B cell (primary cell): ENCODE measurements around the gene ECT2L. TPM values are rescaled to one million over a fixed set of nuclear protein-coding genes. Genes with fewer than 3 reads are reported as not detected.

Experiments used
- ATAC-seq: fragments of 200-7000 bp; cut with Tn5 transposase; one replicate; pipeline ENCODE4 v1.10.0; 2021; ENCODE audit warnings: low read depth, mild to moderate bottlenecking, moderate number of reproducible peaks, moderate library complexity
- CTCF ChIA-PET: fragments of 350-600 bp; sonication (Branson Sonifier 250); formaldehyde crosslinking; loops from one replicate; lab custom pipeline; 2021; ENCODE audit warnings: antibody characterized with exemption, inconsistent platforms; lab: Charles Lee
- POLR2A ChIA-PET: fragments of 350-600 bp; sonication (Branson Sonifier 250); formaldehyde crosslinking; loops from one replicate; lab custom pipeline; 2021; ENCODE audit warnings: antibody characterized with exemption; lab: Charles Lee
- DNase-seq: peaks from one replicate; pipeline ENCODE4 v3.0.0; 2013
- H2AFZ ChIP-seq: 2 replicates; pipeline ENCODE4 v1.6.1; 2012; ENCODE audit warnings: mild to moderate bottlenecking, low read depth, low read length; ENCODE audit not compliant: insufficient read depth, poor library complexity, severe bottlenecking
- H3K27ac ChIP-seq, 2 donors: 1 replicate in 1 of 2; 2 replicates in 1 of 2; pipeline ENCODE4 v1.5.1; 2012 to 2013; ENCODE audit warnings: low read length in 2 of 2, mild to moderate bottlenecking in 2 of 2, moderate library complexity in 1 of 2
- H3K27me3 ChIP-seq, 4 experiments: fragments of 200-600 bp in 1 of 4; sonication (generic) in 1 of 4; replicated peaks in 1 of 4; 1 replicate in 2 of 4; 2 replicates in 2 of 4; pipeline versions ENCODE4 v1.6.1 to v1.7.0; 2013 to 2016; ENCODE audit warnings: low read length in 3 of 4, mild to moderate bottlenecking in 2 of 4, mixed read lengths in 1 of 4, moderate library complexity in 1 of 4; ENCODE audit not compliant: insufficient read depth in 4 of 4, control insufficient read depth in 3 of 4; ENCODE audit errors: control extremely low read depth in 1 of 4
- H3K36me3 ChIP-seq, 2 experiments: replicated peaks in 1 of 2; 1 replicate in 1 of 2; 2 replicates in 1 of 2; pipeline versions ENCODE4 v1.6.1 to v1.7.1; 2013; ENCODE audit warnings: low read length in 1 of 2; ENCODE audit not compliant: insufficient read depth in 2 of 2, control insufficient read depth in 1 of 2; ENCODE audit errors: control extremely low read depth in 1 of 2, extremely low read depth in 1 of 2
- H3K4me1 ChIP-seq, 2 donors: fragments of 200-600 bp in 1 of 2; sonication (generic) in 1 of 2; 1 replicate in 1 of 2; 2 replicates in 1 of 2; pipeline versions ENCODE4 v1.5.1 to v1.6.1; 2013 to 2017; ENCODE audit warnings: low read length in 2 of 2; ENCODE audit not compliant: control insufficient read depth in 2 of 2, insufficient read depth in 2 of 2
- H3K4me2 ChIP-seq: replicated peaks from 2 replicates; pipeline ENCODE3; 2012; ENCODE audit warnings: mild to moderate bottlenecking, low read depth, low read length; ENCODE audit not compliant: poor library complexity, severe bottlenecking
- H3K4me3 ChIP-seq, 5 experiments: fragments of 200-600 bp in 1 of 5; sonication (generic) in 1 of 5; 1 replicate in 3 of 5; 2 replicates in 2 of 5; pipeline versions ENCODE4 v1.5.1 to v1.7.0; 2011 to 2016; ENCODE audit warnings: low read length in 4 of 5, mild to moderate bottlenecking in 4 of 5, low read depth in 2 of 5, control low read depth in 1 of 5, moderate library complexity in 1 of 5; ENCODE audit not compliant: insufficient read depth in 1 of 5; ENCODE audit errors: control extremely low read depth in 1 of 5, extremely low read depth in 1 of 5
- H3K79me2 ChIP-seq: fragments of 200-600 bp; sonication (generic); one replicate; pipeline ENCODE4 v1.6.0; 2016; ENCODE audit warnings: low read length; ENCODE audit not compliant: control insufficient read depth, insufficient read depth
- H3K9ac ChIP-seq: fragments of 200-600 bp; sonication (generic); 2 replicates; pipeline ENCODE4 v1.6.1; 2017; ENCODE audit warnings: mild to moderate bottlenecking, low read length, moderate library complexity
- H3K9me3 ChIP-seq, 3 donors: one replicate each; pipeline versions ENCODE4 v1.6.1 to v1.7.1; 2013; ENCODE audit warnings: low read length in 2 of 3; ENCODE audit not compliant: control insufficient read depth in 2 of 3, insufficient read depth in 1 of 3; ENCODE audit errors: control extremely low read depth in 1 of 3
- H4K20me1 ChIP-seq: 2 replicates; pipeline ENCODE4 v1.6.0; 2012; ENCODE audit warnings: mild to moderate bottlenecking, low read length; ENCODE audit not compliant: insufficient read depth, control insufficient read depth, poor library complexity, severe bottlenecking
- H3K27ac Mint-ChIP-seq: one replicate; pipeline ENCODE4 v1.8.0; 2021; ENCODE audit warnings: mixed read lengths
- H3K27me3 Mint-ChIP-seq: one replicate; pipeline ENCODE4 v1.8.0; 2021; ENCODE audit warnings: mixed read lengths
- H3K4me1 Mint-ChIP-seq: one replicate; pipeline ENCODE4 v1.8.0; 2021; ENCODE audit warnings: mixed read lengths
- H3K4me3 Mint-ChIP-seq: one replicate; pipeline ENCODE4 v1.8.0; 2021; ENCODE audit warnings: mixed read lengths
- H3K9me3 Mint-ChIP-seq: one replicate; pipeline ENCODE4 v1.8.0; 2022; ENCODE audit warnings: mixed read lengths; ENCODE audit not compliant: insufficient read depth
- EZH2 ChIP-seq: IDR thresholded peaks from 2 replicates; pipeline ENCODE4 v1.6.1; 2012; ENCODE audit warnings: borderline replicate concordance, low read depth, mild to moderate bottlenecking, moderate library complexity, low read length; ENCODE audit not compliant: insufficient read depth, poor library complexity, severe bottlenecking
- WGBS: methylation state at CpG from one replicate; pipeline ENCODE4 v1.1.5; 2013; ENCODE audit warnings: missing lambda C conversion rate; ENCODE audit not compliant: insufficient coverage; 5-methylcytosine and 5-hydroxymethylcytosine counted together
- intact Hi-C: fragments of 100-400 bp; cut with micrococcal nuclease; formaldehyde crosslinking; loops from one replicate; pipeline ENCODE4 v1.10.0; 2022
- polyA plus RNA-seq: library from polyadenylated mRNA; depleted of rRNA; stranded (reverse); fragments of >200 nt; gene quantifications from 2 replicates; pipeline ENCODE4 v1.2.3, GENCODE V29; 2012
- total RNA-seq, 2 donors: library from RNA; stranded (reverse); fragments of 120-200 nt in 1 of 2; gene quantifications; 1 replicate in 1 of 2; 2 replicates in 1 of 2; pipeline versions ENCODE4 v1.2.3 to v1.2.4, GENCODE V29; 2013 to 2022
- TF ChIP-seq, protein P1 (sequence below): fragments of 200-600 bp; IDR thresholded peaks from one replicate; pipeline ENCODE4 v1.8.0; 2022; ENCODE audit warnings: antibody characterized with exemption, mild to moderate bottlenecking

The ECT2L gene
- total and polyA plus RNA-seq, 2 donors (not counting 1 experiment from before 2014, with no cell fraction given) = not detected

DNA sequence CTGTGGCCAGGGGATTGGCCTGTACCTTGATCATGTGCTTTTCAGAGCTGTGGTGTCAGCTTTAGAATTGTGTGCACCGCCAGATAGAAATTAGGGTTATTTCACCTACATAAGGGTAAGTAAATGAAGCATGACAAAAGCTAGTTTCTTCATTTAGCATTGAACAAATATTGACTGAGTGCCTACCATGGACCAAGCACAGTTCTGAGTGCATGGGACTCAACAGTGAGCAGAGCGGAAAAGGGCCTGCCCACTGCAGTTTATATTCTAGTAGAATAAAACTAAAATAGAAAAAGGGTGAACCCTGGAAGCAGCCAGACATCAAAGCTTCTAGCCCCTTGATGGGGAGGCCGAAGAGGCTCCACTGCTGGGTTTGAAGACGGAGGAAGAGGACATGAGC lies 25.6 kb downstream of the ECT2L start:
- Histone ChIP-seq H3K27ac (no peak overlapping the region), H3K4me2 (no peak overlapping the region), H3K79me2 (no peaks in the 10 kb centered on the region), H4K20me1 (no peaks in the 10 kb centered on the region), H3K27me3 (no peaks in the 10 kb centered on the region), H3K36me3 (no peaks in the 10 kb centered on the region), H2AFZ (no peak overlapping the region), H3K9ac (no peak overlapping the region), H3K9me3 (no peaks in the 10 kb centered on the region), H3K4me1 (peaks cover 11 to 20% of the 10 kb centered on the region in 2 donors), H3K4me3 (no peak overlapping the region)
- H3K27ac Mint-ChIP-seq = peak overlapping the region; percentile 6
- H3K4me3 Mint-ChIP-seq = no peak overlapping the region
- no peak for ATAC-seq
- CTCF ChIA-PET = interaction anchor here (1.7 kb wide), 1 partner anchor 543 kb away, joined by 6 read pairs; no protein-coding TSS in a partner anchor
- H3K9me3 Mint-ChIP-seq = no peaks in the 10 kb centered on the region
- POLR2A ChIA-PET = interaction anchor here (0.6 kb wide), 1 partner anchor 46 kb away, joined by 3 read pairs; no protein-coding TSS in a partner anchor
- no peaks in the 10 kb centered on the region for H3K27me3 Mint-ChIP-seq
- 86% methylated on average over 4 of the region's 4 CpGs for WGBS
- DNase-seq = no peak
- intact Hi-C loops = no loop called here
- TF ChIP-seq, protein P1, sequence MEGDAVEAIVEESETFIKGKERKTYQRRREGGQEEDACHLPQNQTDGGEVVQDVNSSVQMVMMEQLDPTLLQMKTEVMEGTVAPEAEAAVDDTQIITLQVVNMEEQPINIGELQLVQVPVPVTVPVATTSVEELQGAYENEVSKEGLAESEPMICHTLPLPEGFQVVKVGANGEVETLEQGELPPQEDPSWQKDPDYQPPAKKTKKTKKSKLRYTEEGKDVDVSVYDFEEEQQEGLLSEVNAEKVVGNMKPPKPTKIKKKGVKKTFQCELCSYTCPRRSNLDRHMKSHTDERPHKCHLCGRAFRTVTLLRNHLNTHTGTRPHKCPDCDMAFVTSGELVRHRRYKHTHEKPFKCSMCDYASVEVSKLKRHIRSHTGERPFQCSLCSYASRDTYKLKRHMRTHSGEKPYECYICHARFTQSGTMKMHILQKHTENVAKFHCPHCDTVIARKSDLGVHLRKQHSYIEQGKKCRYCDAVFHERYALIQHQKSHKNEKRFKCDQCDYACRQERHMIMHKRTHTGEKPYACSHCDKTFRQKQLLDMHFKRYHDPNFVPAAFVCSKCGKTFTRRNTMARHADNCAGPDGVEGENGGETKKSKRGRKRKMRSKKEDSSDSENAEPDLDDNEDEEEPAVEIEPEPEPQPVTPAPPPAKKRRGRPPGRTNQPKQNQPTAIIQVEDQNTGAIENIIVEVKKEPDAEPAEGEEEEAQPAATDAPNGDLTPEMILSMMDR = no peak
- TF ChIP-seq EZH2 = no peak
- peaks cover 27% of the 10 kb centered on the region for H3K4me1 Mint-ChIP-seq

DNA sequence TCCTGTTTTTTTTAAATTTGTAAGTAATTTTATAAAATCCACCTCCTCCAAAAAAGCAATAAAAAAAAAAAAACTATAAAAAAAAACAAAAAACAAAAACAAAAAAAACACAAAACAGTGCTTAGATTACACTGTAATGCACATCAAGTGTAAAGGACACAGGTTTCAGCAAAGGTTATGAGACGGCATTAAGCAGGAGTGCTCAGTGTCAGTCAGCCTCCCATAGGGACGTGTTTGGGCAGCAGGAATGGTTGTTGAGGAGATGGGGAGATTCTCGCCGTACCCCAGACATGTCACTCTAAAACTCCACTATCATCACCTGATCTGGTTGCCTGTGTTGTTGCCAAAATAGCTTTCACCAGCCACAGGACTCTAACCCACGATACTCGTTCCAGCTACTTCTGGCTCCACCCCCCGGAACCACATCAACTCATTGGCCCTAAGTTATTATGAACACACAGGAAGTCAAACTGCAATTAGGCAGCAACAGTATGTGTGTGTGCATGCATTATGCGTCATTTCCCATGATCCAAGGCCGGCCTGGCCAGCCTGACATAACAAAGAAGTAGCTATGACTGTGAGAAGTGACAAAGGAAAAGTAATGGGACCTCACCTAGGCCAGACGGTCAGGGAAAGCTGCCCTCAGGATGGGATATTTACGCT lies 28.7 kb downstream of the ECT2L start:
- ChIA-PET CTCF (no interaction called here), POLR2A (no interaction called here)
- Histone ChIP-seq H2AFZ (no peak overlapping the region), H3K27me3 (no peaks in the 10 kb centered on the region), H3K79me2 (no peaks in the 10 kb centered on the region), H3K9me3 (no peaks in the 10 kb centered on the region), H3K4me1 (peaks cover 0 to 3% of the 10 kb centered on the region in 2 donors), H4K20me1 (no peaks in the 10 kb centered on the region), H3K27ac (no peak overlapping the region), H3K4me2 (no peak overlapping the region), H3K4me3 (no peak overlapping the region), H3K36me3 (no peaks in the 10 kb centered on the region), H3K9ac (no peak overlapping the region)
- Mint-ChIP-seq H3K4me1 (peaks cover 4% of the 10 kb centered on the region), H3K4me3 (no peak overlapping the region), H3K27ac (no peak overlapping the region), H3K27me3 (no peaks in the 10 kb centered on the region), H3K9me3 (no peaks in the 10 kb centered on the region)
- ATAC-seq = no peak
- no peak for TF ChIP-seq EZH2
- TF ChIP-seq, protein P1 = no peak
- WGBS = 81% methylated on average over 6 of the region's 11 CpGs
- no peak for DNase-seq
- intact Hi-C loops = no loop called here
